ENCODE data around the gene UGT1A10.

The UGT1A10 gene

GRCh38 chr2:233656443-233656842 lies 20.2 kb downstream of the UGT1A10 start:
- no peak for ATAC-seq

GRCh38 chr2:233658610-233659009 lies 22.4 kb downstream of the UGT1A10 start:
- ATAC-seq: no peak

- ATAC-seq: no peak
Measured at GRCh38 chr2:233663911-233664310, 27.7 kb downstream of the UGT1A10 start.

- no peak for ATAC-seq
Measured at GRCh38 chr2:233668605-233669260, 32.5 kb downstream of the UGT1A10 start.

- no peak for ATAC-seq
Measured at GRCh38 chr2:233671290-233672161, 35.3 kb downstream of the UGT1A10 start, which contains the start of gene UGT1A9. UGT1A9 (plus strand) TSS chr2:233671898; CDS start chr2:233671935, 37 bp downstream.

GRCh38 chr2:233672886-233673285 lies 36.6 kb downstream of the UGT1A10 start:
- no peak for ATAC-seq

GRCh38 chr2:233673896-233674295 lies 37.6 kb downstream of the UGT1A10 start:
- no peak for ATAC-seq

- ATAC-seq: no peak
Measured at GRCh38 chr2:233674314-233674713, 38.1 kb downstream of the UGT1A10 start.

GRCh38 chr2:233674995-233675394 lies 38.7 kb downstream of the UGT1A10 start:
- ATAC-seq: no peak

- ATAC-seq: no peak
Measured at GRCh38 chr2:233676046-233676445, 39.8 kb downstream of the UGT1A10 start.

- ATAC-seq: no peak
Measured at GRCh38 chr2:233679196-233679595, 42.9 kb downstream of the UGT1A10 start.

GRCh38 chr2:233680361-233681045 lies 44.3 kb downstream of the UGT1A10 start:
- no peak for ATAC-seq

GRCh38 chr2:233681521-233682099 lies 45.4 kb downstream of the UGT1A10 start, which contains the start of gene UGT1A7:
UGT1A7 (plus strand) TSS chr2:233681901; CDS start chr2:233681938, 37 bp downstream.
- no peak for ATAC-seq

GRCh38 chr2:233684640-233685039 lies 48.4 kb downstream of the UGT1A10 start:
- no peak for ATAC-seq

- ATAC-seq: no peak
Measured at GRCh38 chr2:233686928-233687327, 50.7 kb downstream of the UGT1A10 start.

- ATAC-seq: no peak
Measured at GRCh38 chr2:233688341-233688740, 52.1 kb downstream of the UGT1A10 start.

GRCh38 chr2:233689031-233689430 lies 52.8 kb downstream of the UGT1A10 start:
- no peak for ATAC-seq

GRCh38 chr2:233689501-233689900 lies 53.3 kb downstream of the UGT1A10 start:
- ATAC-seq: no peak

GRCh38 chr2:233690444-233690843 lies 54.2 kb downstream of the UGT1A10 start:
- no peak for ATAC-seq

GRCh38 chr2:233691443-233692433 lies 55.5 kb downstream of the UGT1A10 start:
- ATAC-seq: no peak

GRCh38 chr2:233692648-233693047 lies 56.4 kb downstream of the UGT1A10 start, which contains the start of gene UGT1A6:
UGT1A6 (plus strand) TSS chr2:233692890; CDS start chr2:233693005, 115 bp downstream.
- ATAC-seq: no peak
